ENCODE measurements around the gene RHOT2.
A peak's percentile ranks its signal among the peaks of the same experiment; 100 is the strongest.

The RHOT2 gene

GRCh38 chr16:632486-633335, 35.2 kb upstream of the RHOT2 start:
- TF ChIP-seq SPI1 (IDR thresholded peaks at IDR 0.05; ENCODE audit: low read depth, low read length) (no peak), TAF1 (IDR thresholded peaks at IDR 0.05; ENCODE audit: low read depth, low read length) (no peak), PAX5 (IDR thresholded peaks at IDR 0.05; ENCODE audit: insufficient read depth, low read length, severe bottlenecking) (no peak), POU2F2 (IDR thresholded peaks at IDR 0.05; ENCODE audit: low read depth, low read length) (no peak), POLR2AphosphoS5 (IDR thresholded peaks at IDR 0.05; ENCODE audit: low read depth, low read length) (no peak), POLR2A (IDR thresholded peaks at IDR 0.05; ENCODE audit: low read depth, low read length) (no peak)
- no peak for FAIRE-seq
- no peak for DNase-seq (ENCODE audit: insufficient read length, low spot score)

GRCh38 chr16:633336-634050, 34.4 kb upstream of the RHOT2 start:
- TF ChIP-seq POU2F2 (IDR thresholded peaks at IDR 0.05; ENCODE audit: low read depth, low read length): no peak

GRCh38 chr16:634051-634670, 33.8 kb upstream of the RHOT2 start:
- no peak for TF ChIP-seq POLR2AphosphoS5 (IDR thresholded peaks at IDR 0.05; ENCODE audit: low read depth, low read length)
- TF ChIP-seq TAF1 (IDR thresholded peaks at IDR 0.05; ENCODE audit: low read depth, low read length): no peak
- TF ChIP-seq POU2F2 (IDR thresholded peaks at IDR 0.05; ENCODE audit: low read depth, low read length): no peak
- TF ChIP-seq PAX5 (IDR thresholded peaks at IDR 0.05; ENCODE audit: insufficient read depth, low read length, severe bottlenecking): no peak
- no peak for TF ChIP-seq SPI1 (IDR thresholded peaks at IDR 0.05; ENCODE audit: low read depth, low read length)
- no peak for TF ChIP-seq POLR2A (IDR thresholded peaks at IDR 0.05; ENCODE audit: low read depth, low read length)
- DNase-seq (ENCODE audit: insufficient read length, low spot score): no peak
- no peak for FAIRE-seq

More at GRCh38 chr16:633336-634050, 34.4 kb upstream of the RHOT2 start:
- no peak for DNase-seq (ENCODE audit: insufficient read length, low spot score)
- no peak for FAIRE-seq

GRCh38 chr16:634996-635395, 32.9 kb upstream of the RHOT2 start:
- TF ChIP-seq PAX5 (IDR thresholded peaks at IDR 0.05; ENCODE audit: insufficient read depth, low read length, severe bottlenecking): no peak
- TF ChIP-seq SPI1 (IDR thresholded peaks at IDR 0.05; ENCODE audit: low read depth, low read length): no peak
- no peak for TF ChIP-seq TAF1 (IDR thresholded peaks at IDR 0.05; ENCODE audit: low read depth, low read length)
- TF ChIP-seq POLR2AphosphoS5 (IDR thresholded peaks at IDR 0.05; ENCODE audit: low read depth, low read length): no peak
- TF ChIP-seq POU2F2 (IDR thresholded peaks at IDR 0.05; ENCODE audit: low read depth, low read length): no peak
- TF ChIP-seq POLR2A (IDR thresholded peaks at IDR 0.05; ENCODE audit: low read depth, low read length): no peak
- FAIRE-seq: peak; percentile 33
- no peak for DNase-seq (ENCODE audit: insufficient read length, low spot score)

GRCh38 chr16:635573-636205, 32.2 kb upstream of the RHOT2 start:
- TF ChIP-seq POU2F2 (IDR thresholded peaks at IDR 0.05; ENCODE audit: low read depth, low read length): no peak
- no peak for TF ChIP-seq TAF1 (IDR thresholded peaks at IDR 0.05; ENCODE audit: low read depth, low read length)
- TF ChIP-seq SPI1 (IDR thresholded peaks at IDR 0.05; ENCODE audit: low read depth, low read length): no peak
- no peak for TF ChIP-seq POLR2A (IDR thresholded peaks at IDR 0.05; ENCODE audit: low read depth, low read length)
- TF ChIP-seq PAX5 (IDR thresholded peaks at IDR 0.05; ENCODE audit: insufficient read depth, low read length, severe bottlenecking): no peak
- TF ChIP-seq POLR2AphosphoS5 (IDR thresholded peaks at IDR 0.05; ENCODE audit: low read depth, low read length): no peak
- no peak for FAIRE-seq
- DNase-seq (ENCODE audit: insufficient read length, low spot score): no peak

GRCh38 chr16:636206-637080, 31.5 kb upstream of the RHOT2 start, which contains the start of gene METTL26:
Gene METTL26, minus strand, starts transcription at chr16:636305. Its CDS starts 15 bp downstream, at chr16:636290.
- peak; percentile 99 for DNase-seq (ENCODE audit: insufficient read length, low spot score)
- FAIRE-seq: peak; percentile 100
- 0 out of 2 replicates have a peak, but pooled peaks have one; percentile 11 for TF ChIP-seq POU2F2 (IDR thresholded peaks at IDR 0.05; ENCODE audit: low read depth, low read length)
- TF ChIP-seq PAX5 (IDR thresholded peaks at IDR 0.05; ENCODE audit: insufficient read depth, low read length, severe bottlenecking): peak; percentile 55
- 0 out of 2 replicates have a peak, but pooled peaks have one; percentile 36 for TF ChIP-seq POLR2AphosphoS5 (IDR thresholded peaks at IDR 0.05; ENCODE audit: low read depth, low read length)
- peak; percentile 40; the same call in 1 of the 2 replicates for TF ChIP-seq TAF1 (IDR thresholded peaks at IDR 0.05; ENCODE audit: low read depth, low read length)
- TF ChIP-seq SPI1 (IDR thresholded peaks at IDR 0.05; ENCODE audit: low read depth, low read length): no peak
- peak; percentile 57; the same call in 1 of the 2 replicates for TF ChIP-seq POLR2A (IDR thresholded peaks at IDR 0.05; ENCODE audit: low read depth, low read length)

- FAIRE-seq (peak; percentile 51), DNase-seq (ENCODE audit: insufficient read length, low spot score) (peak; percentile 99)
Observed at GRCh38 chr16:637081-638018, 30.6 kb upstream of the RHOT2 start.

More at GRCh38 chr16:637081-638018, 30.6 kb upstream of the RHOT2 start:
- TF ChIP-seq POLR2A (IDR thresholded peaks at IDR 0.05; ENCODE audit: low read depth, low read length): no peak
- TF ChIP-seq SPI1 (IDR thresholded peaks at IDR 0.05; ENCODE audit: low read depth, low read length): no peak
- TF ChIP-seq PAX5 (IDR thresholded peaks at IDR 0.05; ENCODE audit: insufficient read depth, low read length, severe bottlenecking): no peak
- TF ChIP-seq TAF1 (IDR thresholded peaks at IDR 0.05; ENCODE audit: low read depth, low read length): no peak
- no peak for TF ChIP-seq POU2F2 (IDR thresholded peaks at IDR 0.05; ENCODE audit: low read depth, low read length)
- TF ChIP-seq POLR2AphosphoS5 (IDR thresholded peaks at IDR 0.05; ENCODE audit: low read depth, low read length): no peak

Data from GM12891 (cell line).